Right cardiac atrium (tissue), 5 donors: ENCODE measurements around the gene IFNGR2. TPM values are rescaled to one million over a fixed set of nuclear protein-coding genes. Genes with fewer than 3 reads are reported as not detected.

Source experiments
- ATAC-seq, 2 donors: fragments of 200-7000 bp; cut with Tn5 transposase; one replicate each; pipeline versions ENCODE4 v1.8.0 to v1.9.1; 2020; ENCODE audit warnings: moderate library complexity in 2 of 2, mild to moderate bottlenecking in 1 of 2
- DNase-seq, 3 donors: peaks; one replicate each; pipeline ENCODE4 v3.0.0-alpha.2; 2020
- H3K27ac ChIP-seq: one replicate; pipeline ENCODE4 v1.5.1; 2013; ENCODE audit warnings: mild to moderate bottlenecking, low read length, control low read depth, moderate library complexity
- H3K27me3 ChIP-seq: one replicate; pipeline ENCODE4 v1.6.1; 2013; ENCODE audit not compliant: control insufficient read depth, insufficient read depth
- H3K4me1 ChIP-seq: one replicate; pipeline ENCODE4 v1.6.1; 2013; ENCODE audit warnings: low read length; ENCODE audit not compliant: control insufficient read depth, insufficient read depth
- H3K4me3 ChIP-seq: one replicate; pipeline ENCODE4 v1.5.1; 2013; ENCODE audit warnings: low read length, control low read depth
- H3K9me3 ChIP-seq: one replicate; pipeline ENCODE4 v1.6.1; 2013; ENCODE audit warnings: low read length; ENCODE audit not compliant: control insufficient read depth
- WGBS: extraction: QIAGEN DNeasy Blood & Tissue Kit; methylation state at CpG from one replicate; pipeline ENCODE4 v1.1.7; 2013; 5-methylcytosine and 5-hydroxymethylcytosine counted together
- intact Hi-C, 4 donors: fragments of 100-400 bp; cut with DNase I; formaldehyde crosslinking; loops; one replicate each; pipeline versions ENCODE4 v1.11.0 to v1.14.0; 2022 to 2023
- polyA plus RNA-seq: library from polyadenylated mRNA; stranded (reverse); fragments of 200-250 nt; gene quantifications from one replicate; pipeline ENCODE4 v1.2.3, GENCODE V29; 2013
- total RNA-seq, 4 donors: library from RNA; stranded (reverse); fragmentation: NEBNext Ultra II Directional; extraction: Animal tissue kit (Norgen Biotek cat#: 25700); gene quantifications; one replicate each; pipeline ENCODE4 v1.2.1, GENCODE V29; 2021
- donor health status: healthy with polysubstance abuse.
- donor health status: DM: no; HTN: yes; CAD: no.
- donor health status: DM: no; HTN: no; CAD: no.
- donor health status: DM: no; HTN: yes; CAD: no; lungs with severe emphysema.
- donor health status: DM: yes; HTN: yes; CAD: no.

IFNGR2 gene
- total and polyA plus RNA-seq, 5 donors = 37.4 to 47.4 (median 41.7) TPM

DNA sequence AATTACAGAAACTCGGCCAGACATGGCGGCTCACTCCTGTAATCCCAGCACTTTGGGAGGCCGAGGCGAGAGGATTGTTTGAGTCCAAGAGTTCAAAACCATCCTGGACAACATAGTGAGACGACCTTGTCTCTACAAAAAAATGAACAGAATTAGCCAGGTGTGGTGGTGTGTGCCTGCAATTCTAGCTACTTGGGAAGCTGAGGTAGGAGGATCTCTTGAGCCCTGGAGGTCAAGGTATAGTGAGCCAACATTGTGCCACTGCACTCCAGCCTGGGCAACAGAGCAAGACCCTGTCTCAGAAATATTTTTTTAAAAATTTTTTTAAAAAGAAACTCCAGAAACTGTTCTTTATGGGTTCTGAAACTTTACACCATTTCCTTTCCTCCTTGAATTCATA is 38.4 kb upstream of the IFNGR2 start:
- intact Hi-C loops = loop anchor here in 2 of 4 donors (5.0 to 10.0 kb wide), 2 partner anchors 80 to 163 kb away; no protein-coding TSS in a partner anchor

GRCh38 chr21:33367309-33367973 is 35.8 kb upstream of the IFNGR2 start:
- WGBS = 88% methylated on average over 7 of the region's 7 CpGs
- no peaks in the 10 kb centered on the region for H3K27me3 ChIP-seq
- no peak for DNase-seq
- no peak overlapping the region for H3K4me3 ChIP-seq
- H3K9me3 ChIP-seq = no peaks in the 10 kb centered on the region
- no peak overlapping the region for H3K27ac ChIP-seq
- ATAC-seq = no peak
- no peaks in the 10 kb centered on the region for H3K4me1 ChIP-seq
- intact Hi-C loops = loop anchor here in 1 of 4 donors (10.0 kb wide), 1 partner anchor 77 kb away; no protein-coding TSS in a partner anchor

More for the DNA sequence above, 38.4 kb upstream of the IFNGR2 start:
- no peaks in the 10 kb centered on the region for H3K27me3 ChIP-seq
- DNase-seq (no peak), ATAC-seq (no peak)
- 94% methylated on average over 5 of the region's 5 CpGs for WGBS
- no peak overlapping the region for H3K27ac ChIP-seq
- H3K4me3 ChIP-seq = no peak overlapping the region
- peaks cover 3% of the 10 kb centered on the region for H3K4me1 ChIP-seq
- H3K9me3 ChIP-seq = no peaks in the 10 kb centered on the region

DNA sequence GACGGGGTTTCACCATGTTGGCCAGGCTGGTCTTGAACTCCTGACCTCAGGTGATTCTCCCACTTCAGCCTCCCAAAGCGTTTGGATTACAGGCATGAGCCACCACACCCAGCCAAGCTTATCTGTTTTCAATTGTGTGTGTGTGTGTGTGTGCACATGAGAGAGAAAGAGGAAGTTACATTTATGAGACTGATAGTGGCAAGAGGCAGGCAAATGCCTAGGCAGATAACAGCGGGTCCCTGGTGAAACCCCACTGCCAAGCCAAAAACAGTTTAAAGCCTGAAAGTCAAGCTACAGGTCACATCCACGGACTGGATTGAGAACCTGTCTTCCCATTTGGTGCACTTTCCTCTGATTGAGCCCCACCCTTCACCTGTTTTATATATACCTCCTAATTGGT is 35.1 kb upstream of the IFNGR2 start:
- no peak for ATAC-seq
- intact Hi-C loops = loop anchor here in 1 of 4 donors (10.0 kb wide), 1 partner anchor 77 kb away; no protein-coding TSS in a partner anchor

GRCh38 chr21:33368576-33368975 is 34.6 kb upstream of the IFNGR2 start:
- Histone ChIP-seq H3K27me3 (no peaks in the 10 kb centered on the region), H3K4me3 (no peak overlapping the region), H3K27ac (no peak overlapping the region), H3K4me1 (peaks cover 3% of the 10 kb centered on the region), H3K9me3 (no peaks in the 10 kb centered on the region)
- DNase-seq (no peak), ATAC-seq (no peak)
- intact Hi-C loops = loop anchor here in 1 of 4 donors (10.0 kb wide), 1 partner anchor 76 kb away; no protein-coding TSS in a partner anchor
- 91% methylated on average over 3 of the region's 3 CpGs for whole genome bisulfite sequencing

More for the DNA sequence above, 35.1 kb upstream of the IFNGR2 start:
- no peaks in the 10 kb centered on the region for H3K4me1 ChIP-seq
- H3K9me3 ChIP-seq = no peaks in the 10 kb centered on the region
- H3K4me3 ChIP-seq = no peak overlapping the region
- no peak overlapping the region for H3K27ac ChIP-seq
- no peaks in the 10 kb centered on the region for H3K27me3 ChIP-seq
- DNase-seq = no peak
- 83% methylated on average over 4 of the region's 4 CpGs for WGBS

- Histone ChIP-seq H3K27me3 (no peaks in the 10 kb centered on the region), H3K27ac (no peak overlapping the region), H3K4me1 (peaks cover 3% of the 10 kb centered on the region), H3K4me3 (no peak overlapping the region), H3K9me3 (no peaks in the 10 kb centered on the region)
- ATAC-seq (no peak), DNase-seq (no peak)
- intact Hi-C loops = loop anchor here in 1 of 4 donors (10.0 kb wide), 1 partner anchor 75 kb away; no protein-coding TSS in a partner anchor
- WGBS = 95% methylated on average over 1 of the region's 1 CpG
Observed at GRCh38 chr21:33369586-33369985, 33.6 kb upstream of the IFNGR2 start.

- intact Hi-C loops = loop anchor here in 2 of 4 donors (10.0 kb wide), 2 partner anchors 166 to 536 kb away; no protein-coding TSS in a partner anchor
- ATAC-seq = no peak
- Histone ChIP-seq H3K27ac (no peak overlapping the region), H3K4me3 (no peak overlapping the region), H3K9me3 (no peaks in the 10 kb centered on the region), H3K27me3 (no peaks in the 10 kb centered on the region), H3K4me1 (peaks cover 3% of the 10 kb centered on the region)
- DNase-seq = no peak
- 99% methylated on average over 2 of the region's 2 CpGs for WGBS
Observed at GRCh38 chr21:33370305-33370704, 32.9 kb upstream of the IFNGR2 start.

DNA sequence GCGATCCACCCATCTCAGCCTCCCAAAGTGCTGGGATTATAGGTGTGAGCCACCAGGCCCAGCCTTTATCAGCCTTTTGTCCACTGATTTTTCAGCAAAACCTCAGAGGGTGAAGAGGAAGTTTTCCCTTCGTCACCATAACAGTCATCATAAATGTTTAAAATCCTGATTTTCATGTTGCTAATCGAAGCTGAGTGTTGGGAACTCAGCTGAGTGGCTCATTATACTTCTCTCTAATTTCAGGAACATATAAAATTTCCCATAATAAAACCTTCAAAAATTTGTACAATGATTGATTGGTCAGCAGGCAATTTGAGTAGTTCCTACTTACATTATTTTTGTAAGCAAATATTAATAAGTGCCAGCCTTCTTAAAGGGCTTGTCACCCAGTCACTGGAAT is 31.8 kb upstream of the IFNGR2 start:
- no peaks in the 10 kb centered on the region for H3K27me3 ChIP-seq
- 87% methylated on average over 3 of the region's 3 CpGs for WGBS
- DNase-seq (no peak), ATAC-seq (no peak)
- no peak overlapping the region for H3K27ac ChIP-seq
- H3K4me3 ChIP-seq = no peak overlapping the region
- H3K9me3 ChIP-seq = no peaks in the 10 kb centered on the region
- peaks cover 3% of the 10 kb centered on the region for H3K4me1 ChIP-seq
- intact Hi-C loops = loop anchor here in 2 of 4 donors (10.0 kb wide), 2 partner anchors 167 to 537 kb away; no protein-coding TSS in a partner anchor

- Histone ChIP-seq H3K9me3 (no peaks in the 10 kb centered on the region), H3K27me3 (no peaks in the 10 kb centered on the region), H3K27ac (no peak overlapping the region), H3K4me1 (peaks cover 3% of the 10 kb centered on the region), H3K4me3 (no peak overlapping the region)
- intact Hi-C loops = loop anchor here in 2 of 4 donors (10.0 kb wide), 2 partner anchors 168 to 538 kb away; no protein-coding TSS in a partner anchor
- 97% methylated on average over 12 of the region's 12 CpGs for WGBS
- DNase-seq (no peak), ATAC-seq (no peak)
Observed at GRCh38 chr21:33372582-33372981, 30.6 kb upstream of the IFNGR2 start.

DNA sequence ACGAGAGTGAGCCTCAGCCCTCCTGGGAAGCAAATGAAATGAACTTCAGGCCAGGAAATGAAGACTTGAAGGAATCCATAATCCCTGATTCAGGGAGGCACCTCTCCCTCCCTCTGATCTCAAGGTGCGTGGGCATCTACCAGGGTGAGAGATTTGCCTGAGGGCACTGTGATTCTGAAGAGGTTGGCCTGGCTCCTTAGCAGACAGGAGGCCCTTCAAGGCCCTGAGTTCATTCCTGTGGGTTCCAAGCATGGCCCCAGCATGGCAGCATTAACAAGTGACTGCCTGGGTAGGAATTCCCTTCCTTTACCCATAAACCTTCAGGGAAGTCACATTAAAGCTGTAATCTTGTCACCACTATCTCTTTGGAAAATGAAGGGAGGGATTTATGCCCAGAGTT is 29.8 kb upstream of the IFNGR2 start:
- Histone ChIP-seq H3K27ac (no peak overlapping the region), H3K4me3 (no peak overlapping the region), H3K9me3 (no peaks in the 10 kb centered on the region), H3K27me3 (no peaks in the 10 kb centered on the region), H3K4me1 (peaks cover 3% of the 10 kb centered on the region)
- intact Hi-C loops = loop anchor here in 2 of 4 donors (10.0 kb wide), 2 partner anchors 169 to 539 kb away; no protein-coding TSS in a partner anchor
- no peak for DNase-seq
- WGBS = 83% methylated on average over 2 of the region's 2 CpGs
- no peak for ATAC-seq

GRCh38 chr21:33374080-33374449 is 29.1 kb upstream of the IFNGR2 start:
- ATAC-seq (no peak), DNase-seq (no peak)
- peaks cover 3% of the 10 kb centered on the region for H3K4me1 ChIP-seq
- H3K27ac ChIP-seq = no peak overlapping the region
- no peaks in the 10 kb centered on the region for H3K9me3 ChIP-seq
- 49% methylated on average over 2 of the region's 2 CpGs for WGBS
- no peak overlapping the region for H3K4me3 ChIP-seq
- intact Hi-C loops = loop anchor here in 2 of 4 donors (10.0 kb wide), 2 partner anchors 169 to 539 kb away; no protein-coding TSS in a partner anchor
- no peaks in the 10 kb centered on the region for H3K27me3 ChIP-seq

- Histone ChIP-seq H3K4me1 (peaks cover 3% of the 10 kb centered on the region), H3K9me3 (no peaks in the 10 kb centered on the region), H3K4me3 (no peak overlapping the region), H3K27me3 (no peaks in the 10 kb centered on the region), H3K27ac (no peak overlapping the region)
- 12% methylated on average over 4 of the region's 4 CpGs for WGBS
- ATAC-seq = peak; percentile 83
- intact Hi-C loops = loop anchor here in 3 of 4 donors (5.0 to 10.0 kb wide), 3 partner anchors 170 to 540 kb away; no protein-coding TSS in a partner anchor
- DNase-seq = peak in 2 of 3 donors; percentile 57 to 77
Observed at GRCh38 chr21:33374450-33375096, 28.6 kb upstream of the IFNGR2 start.
